ENCODE measurements around the gene CHD1.

DNA sequence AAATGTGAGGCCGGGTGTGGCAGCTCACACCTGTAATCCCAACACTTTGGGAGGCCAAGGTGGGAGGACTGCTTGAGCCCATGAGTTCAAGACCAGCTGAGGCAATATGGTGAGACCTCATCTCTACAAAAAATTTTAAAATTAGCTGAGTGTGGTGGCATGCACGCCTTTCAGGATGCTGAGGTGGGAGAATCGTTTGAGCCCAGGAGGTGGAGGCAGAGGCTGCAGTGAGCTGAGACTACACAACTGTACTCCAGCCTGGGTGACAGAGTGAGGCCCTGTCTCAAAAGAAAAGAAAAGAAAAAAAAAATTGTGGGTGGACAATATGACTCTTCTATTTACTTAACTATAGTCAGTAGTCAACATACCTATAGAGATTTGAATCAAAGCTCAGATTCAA is 4.8 kb downstream of the CHD1 start:
- TF ChIP-seq, protein P1, sequence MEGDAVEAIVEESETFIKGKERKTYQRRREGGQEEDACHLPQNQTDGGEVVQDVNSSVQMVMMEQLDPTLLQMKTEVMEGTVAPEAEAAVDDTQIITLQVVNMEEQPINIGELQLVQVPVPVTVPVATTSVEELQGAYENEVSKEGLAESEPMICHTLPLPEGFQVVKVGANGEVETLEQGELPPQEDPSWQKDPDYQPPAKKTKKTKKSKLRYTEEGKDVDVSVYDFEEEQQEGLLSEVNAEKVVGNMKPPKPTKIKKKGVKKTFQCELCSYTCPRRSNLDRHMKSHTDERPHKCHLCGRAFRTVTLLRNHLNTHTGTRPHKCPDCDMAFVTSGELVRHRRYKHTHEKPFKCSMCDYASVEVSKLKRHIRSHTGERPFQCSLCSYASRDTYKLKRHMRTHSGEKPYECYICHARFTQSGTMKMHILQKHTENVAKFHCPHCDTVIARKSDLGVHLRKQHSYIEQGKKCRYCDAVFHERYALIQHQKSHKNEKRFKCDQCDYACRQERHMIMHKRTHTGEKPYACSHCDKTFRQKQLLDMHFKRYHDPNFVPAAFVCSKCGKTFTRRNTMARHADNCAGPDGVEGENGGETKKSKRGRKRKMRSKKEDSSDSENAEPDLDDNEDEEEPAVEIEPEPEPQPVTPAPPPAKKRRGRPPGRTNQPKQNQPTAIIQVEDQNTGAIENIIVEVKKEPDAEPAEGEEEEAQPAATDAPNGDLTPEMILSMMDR (IDR thresholded peaks at IDR 0.05), result no peak
- no peak for TF ChIP-seq POLR2A (IDR thresholded peaks at IDR 0.05)

Data from Peyer's patch (tissue), 4 donors.